Activated CD4-positive, alpha-beta T cell treated with anti-CD3 and anti-CD28 coated beads for 36 hours (primary cell): ENCODE data around the gene DACT3. TPM values are rescaled to one million over a fixed set of nuclear protein-coding genes. Genes with fewer than 3 reads are reported as not detected.

ENCODE experiments used
- ATAC-seq: fragments of 200-7000 bp; cut with Tn5 transposase; one replicate; pipeline ENCODE4 v1.10.0; 2021; ENCODE audit warnings: mild to moderate bottlenecking, moderate library complexity
- CTCF ChIA-PET: fragments of 350-600 bp; sonication (Branson Sonifier 250); formaldehyde crosslinking; loops from one replicate; lab custom pipeline; 2021; ENCODE audit warnings: antibody characterized with exemption; lab: Charles Lee
- POLR2A ChIA-PET: fragments of 350-600 bp; sonication (Branson Sonifier 250); formaldehyde crosslinking; loops from one replicate; lab custom pipeline; 2021; ENCODE audit warnings: antibody characterized with exemption, inconsistent platforms; lab: Charles Lee
- DNase-seq: peaks from one replicate; pipeline ENCODE4 v3.0.0-alpha.2; 2020
- H3K27ac Mint-ChIP-seq: one replicate; pipeline ENCODE4 v1.8.0; 2021; ENCODE audit warnings: mixed read lengths
- H3K27me3 Mint-ChIP-seq: one replicate; pipeline ENCODE4 v1.8.0; 2021; ENCODE audit warnings: mixed read lengths
- H3K36me3 Mint-ChIP-seq: one replicate; pipeline ENCODE4 v1.8.0; 2021; ENCODE audit warnings: low read depth, mixed read lengths
- H3K4me1 Mint-ChIP-seq: one replicate; pipeline ENCODE4 v1.8.0; 2021; ENCODE audit warnings: mixed read lengths
- H3K4me3 Mint-ChIP-seq: one replicate; pipeline ENCODE4 v1.8.0; 2021; ENCODE audit warnings: mild to moderate bottlenecking, moderate library complexity, mixed read lengths
- H3K9me3 Mint-ChIP-seq: one replicate; pipeline ENCODE4 v1.8.0; 2021; ENCODE audit warnings: low read depth, mixed read lengths
- intact Hi-C, 2 experiments: fragments of 100-400 bp; cut with DNase I in 1 of 2; cut with micrococcal nuclease in 1 of 2; formaldehyde crosslinking; loops; one replicate each; pipeline versions ENCODE4 v1.14.2 to v1.15.1; 2022 to 2024; cut with DNase I, micrococcal nuclease
- total RNA-seq, 2 experiments: library from RNA; stranded (reverse); gene quantifications; one replicate each; pipeline ENCODE4 v1.2.3, GENCODE V29; 2021

Gene DACT3
- total RNA-seq, 2 experiments from 2014 or later: 2.9 to 3.1 TPM

- Mint-ChIP-seq H3K27ac (peak overlapping the region; percentile 7), H3K36me3 (no peaks in the 10 kb centered on the region), H3K27me3 (peaks cover 29% of the 10 kb centered on the region), H3K4me1 (peaks cover 12% of the 10 kb centered on the region), H3K9me3 (peaks cover 2% of the 10 kb centered on the region), H3K4me3 (peak overlapping the region; percentile 24)
- intact Hi-C loops: loop anchor here in 1 of 2 experiments (1.0 kb wide), 1 partner anchor 12 kb away; no protein-coding TSS in a partner anchor
- ChIA-PET CTCF (interaction anchor here (0.5 to 1.1 kb wide), 4 partner anchors 8 to 103 kb away, joined by 3 to 5 read pairs (median 4); partner anchors contain the start of gene DACT3), POLR2A (no interaction called here)
- DNase-seq (peak; percentile 33), ATAC-seq (peak; percentile 63)
These were observed 12.7 kb downstream of the DACT3 start for GRCh38 chr19:46648060-46648960.

GRCh38 chr19:46646402-46646801 is 14.6 kb downstream of the DACT3 start:
- ChIA-PET CTCF (interaction anchor here (1.4 kb wide), 1 partner anchor 11 kb away, joined by 3 read pairs; no protein-coding TSS in a partner anchor), POLR2A (no interaction called here)
- H3K27me3 Mint-ChIP-seq: peaks cover 22% of the 10 kb centered on the region
- ATAC-seq: no peak
- H3K36me3 Mint-ChIP-seq: no peaks in the 10 kb centered on the region
- intact Hi-C loops: no loop called here
- H3K4me3 Mint-ChIP-seq: no peak overlapping the region
- peaks cover 2% of the 10 kb centered on the region for H3K9me3 Mint-ChIP-seq
- H3K27ac Mint-ChIP-seq: no peak overlapping the region
- no peak for DNase-seq
- peaks cover 12% of the 10 kb centered on the region for H3K4me1 Mint-ChIP-seq

GRCh38 chr19:46644720-46645119 is 16.3 kb downstream of the DACT3 start:
- peaks cover 15% of the 10 kb centered on the region for H3K27me3 Mint-ChIP-seq
- ChIA-PET CTCF (interaction anchor here (0.7 to 0.8 kb wide), 3 partner anchors 22 to 811 kb away, joined by 3 to 4 read pairs (median 3); no protein-coding TSS in a partner anchor), POLR2A (interaction anchor here (0.7 kb wide), 1 partner anchor 37 kb away, joined by 7 read pairs; no protein-coding TSS in a partner anchor)
- peaks cover 11% of the 10 kb centered on the region for H3K4me1 Mint-ChIP-seq
- intact Hi-C loops: no loop called here
- peaks cover 2% of the 10 kb centered on the region for H3K9me3 Mint-ChIP-seq
- no peak overlapping the region for H3K4me3 Mint-ChIP-seq
- DNase-seq: no peak
- ATAC-seq: no peak
- H3K36me3 Mint-ChIP-seq: no peaks in the 10 kb centered on the region
- H3K27ac Mint-ChIP-seq: no peak overlapping the region

- ATAC-seq: no peak
- DNase-seq: no peak
- ChIA-PET POLR2A (no interaction called here), CTCF (interaction anchor here (1.0 kb wide), 1 partner anchor 70 kb away, joined by 3 read pairs; no protein-coding TSS in a partner anchor)
- Mint-ChIP-seq H3K9me3 (no peaks in the 10 kb centered on the region), H3K27ac (no peak overlapping the region), H3K27me3 (peaks cover 3% of the 10 kb centered on the region), H3K4me1 (peaks cover 7% of the 10 kb centered on the region), H3K36me3 (no peaks in the 10 kb centered on the region), H3K4me3 (no peak overlapping the region)
- intact Hi-C loops: no loop called here
These were observed 20.3 kb downstream of the DACT3 start for GRCh38 chr19:46640656-46641055.

- POLR2A ChIA-PET: no interaction called here
- intact Hi-C loops: no loop called here
- H3K36me3 Mint-ChIP-seq: no peaks in the 10 kb centered on the region
- DNase-seq: peak; percentile 71
- CTCF ChIA-PET: interaction anchor here (0.6 to 1.1 kb wide), 7 partner anchors 9 to 273 kb away, joined by 3 to 8 read pairs (median 3); partner anchors contain the start of gene CALM3
- ATAC-seq: no peak
- no peak overlapping the region for H3K4me3 Mint-ChIP-seq
- H3K9me3 Mint-ChIP-seq: no peaks in the 10 kb centered on the region
- no peak overlapping the region for H3K27ac Mint-ChIP-seq
- peaks cover 13% of the 10 kb centered on the region for H3K4me1 Mint-ChIP-seq
- peaks cover 3% of the 10 kb centered on the region for H3K27me3 Mint-ChIP-seq
These were observed 21.4 kb downstream of the DACT3 start for GRCh38 chr19:46639358-46640182.

- ChIA-PET POLR2A (interaction anchor here (0.6 to 1.7 kb wide), 3 partner anchors 18 to 37 kb away, joined by 3 to 14 read pairs (median 4); no protein-coding TSS in a partner anchor), CTCF (interaction anchor here (0.9 to 2.0 kb wide), 4 partner anchors 20 to 36 kb away, joined by 3 to 6 read pairs (median 5); partner anchors contain the start of gene CALM3)
- Mint-ChIP-seq H3K4me3 (no peak overlapping the region), H3K4me1 (peaks cover 25% of the 10 kb centered on the region), H3K9me3 (no peaks in the 10 kb centered on the region), H3K27ac (no peak overlapping the region), H3K27me3 (peaks cover 3% of the 10 kb centered on the region), H3K36me3 (no peaks in the 10 kb centered on the region)
- intact Hi-C loops: no loop called here
- ATAC-seq (no peak), DNase-seq (peak; percentile 61)
These were observed 23.8 kb downstream of the DACT3 start for GRCh38 chr19:46637224-46637623.

GRCh38 chr19:46635920-46636761 is 24.8 kb downstream of the DACT3 start, which contains the start of gene GNG8:
GNG8 (minus strand) TSS chr19:46636202; CDS start chr19:46634682, 1,520 bp downstream.
- ChIA-PET CTCF (interaction anchor here (1.4 to 2.0 kb wide), 4 partner anchors 16 to 27 kb away, joined by 3 to 6 read pairs (median 4); no protein-coding TSS in a partner anchor), POLR2A (interaction anchor here (0.9 to 1.7 kb wide), 2 partner anchors 17 to 36 kb away, joined by 4 to 14 read pairs; no protein-coding TSS in a partner anchor)
- H3K27ac Mint-ChIP-seq: no peak within 1 kb of the TSS
- peaks cover 25% of the 10 kb centered on the region for H3K4me1 Mint-ChIP-seq
- no peak for ATAC-seq
- no peaks in the 10 kb centered on the region for H3K9me3 Mint-ChIP-seq
- no peaks in the 10 kb centered on the region for H3K36me3 Mint-ChIP-seq
- DNase-seq: peak; percentile 65
- H3K27me3 Mint-ChIP-seq: peaks cover 3% of the 10 kb centered on the region
- intact Hi-C loops: no loop called here
- H3K4me3 Mint-ChIP-seq: peak within 1 kb of the TSS; percentile 64

GRCh38 chr19:46634656-46635218 is 26.2 kb downstream of the DACT3 start:
- ATAC-seq: no peak
- Mint-ChIP-seq H3K36me3 (no peaks in the 10 kb centered on the region), H3K4me3 (peak overlapping the region; percentile 64), H3K27me3 (no peaks in the 10 kb centered on the region), H3K27ac (no peak overlapping the region), H3K4me1 (peaks cover 23% of the 10 kb centered on the region), H3K9me3 (no peaks in the 10 kb centered on the region)
- DNase-seq: no peak
- CTCF ChIA-PET: interaction anchor here (1.6 to 2.9 kb wide), 2 partner anchors 14 to 18 kb away, joined by 4 to 11 read pairs; no protein-coding TSS in a partner anchor
- intact Hi-C loops: loop anchor here (1.0 kb wide), 7 partner anchors 20 to 640 kb away; partner anchors contain the start of genes DACT3 (in 2 of the 2), INAFM1 (in 1 of the 2) and PRKD2 (in 1 of the 2)
- POLR2A ChIA-PET: interaction anchor here (1.3 kb wide), 1 partner anchor 16 kb away, joined by 3 read pairs; no protein-coding TSS in a partner anchor

GRCh38 chr19:46634045-46634655 is 26.8 kb downstream of the DACT3 start:
- intact Hi-C loops: loop anchor here (1.0 kb wide), 7 partner anchors 20 to 640 kb away; partner anchors contain the start of genes DACT3 (in 2 of the 2), INAFM1 (in 1 of the 2) and PRKD2 (in 1 of the 2)
- ChIA-PET CTCF (interaction anchor here (0.9 to 2.9 kb wide), 4 partner anchors 9 to 28 kb away, joined by 4 to 12 read pairs (median 8); no protein-coding TSS in a partner anchor), POLR2A (interaction anchor here (1.3 kb wide), 1 partner anchor 16 kb away, joined by 3 read pairs; no protein-coding TSS in a partner anchor)
- DNase-seq: peak; percentile 99
- H3K4me1 Mint-ChIP-seq: peaks cover 21% of the 10 kb centered on the region
- H3K27me3 Mint-ChIP-seq: no peaks in the 10 kb centered on the region
- peak overlapping the region; percentile 72 for H3K27ac Mint-ChIP-seq
- H3K36me3 Mint-ChIP-seq: no peaks in the 10 kb centered on the region
- ATAC-seq: peak; percentile 63
- H3K9me3 Mint-ChIP-seq: no peaks in the 10 kb centered on the region
- H3K4me3 Mint-ChIP-seq: peak overlapping the region; percentile 73
